Vagina (tissue), 2 donors: ENCODE measurements around the gene PDZD4. TPM values are rescaled to one million over a fixed set of nuclear protein-coding genes. Genes with fewer than 3 reads are reported as not detected.
A peak's percentile ranks its signal among the peaks of the same experiment; 100 is the strongest.

Experiments
- DNase-seq, 2 donors: peaks; one replicate each; pipeline ENCODE4 v3.0.0-alpha.2; 2017; ENCODE audit errors: extremely low spot score in 2 of 2
- H3K27ac ChIP-seq: fragments of 200-600 bp; sonication (generic); one replicate; pipeline ENCODE4 v1.5.1; 2019
- H3K27me3 ChIP-seq: fragments of 200-600 bp; sonication (generic); one replicate; pipeline ENCODE4 v1.5.1; 2019
- H3K36me3 ChIP-seq, 2 donors: fragments of 200-600 bp; sonication (generic); one replicate each; pipeline ENCODE4 v1.5.1; 2017 to 2019
- H3K4me1 ChIP-seq: fragments of 200-600 bp; sonication (generic); one replicate; pipeline ENCODE4 v1.5.1; 2019
- H3K4me3 ChIP-seq, 2 donors: fragments of 200-600 bp; sonication (generic); 1 replicate in 1 of 2; 2 replicates in 1 of 2; pipeline ENCODE4 v1.5.1; 2016 to 2019
- H3K9me3 ChIP-seq: fragments of 200-600 bp; sonication (generic); one replicate; pipeline ENCODE4 v1.5.1; 2019
- POLR2A ChIP-seq, 2 donors: fragments of 450-650 bp; IDR thresholded peaks; one replicate each; pipeline ENCODE4 v1.6.1; 2017; ENCODE audit warnings: antibody characterized with exemption in 2 of 2, mild to moderate bottlenecking in 2 of 2, moderate library complexity in 2 of 2
- POLR2AphosphoS5 ChIP-seq, 2 donors: sonication (generic); formaldehyde crosslinking; IDR thresholded peaks; one replicate each; pipeline ENCODE4 v1.9.0; 2017; ENCODE audit warnings: antibody characterized with exemption in 2 of 2, mild to moderate bottlenecking in 2 of 2, low read depth in 1 of 2; ENCODE audit not compliant: insufficient read depth in 1 of 2
- intact Hi-C: fragments of 100-400 bp; cut with DNase I; formaldehyde crosslinking; loops from one replicate; pipeline ENCODE4 v1.15.1; 2023
- total RNA-seq: library from RNA; depleted of rRNA; stranded (reverse); fragments of >200 nt; gene quantifications from one replicate; pipeline ENCODE4 v1.2.3, GENCODE V29; 2016
- TF ChIP-seq, protein P1 (sequence below), 3 experiments: fragments of 450-650 bp in 2 of 3; fragments of 200-600 bp in 1 of 3; sonication (generic) in 1 of 3; IDR thresholded peaks; one replicate each; pipeline ENCODE4 v1.5.1; 2017 to 2019; ENCODE audit warnings: antibody characterized with exemption in 3 of 3, mild to moderate bottlenecking in 2 of 3, moderate library complexity in 2 of 3

The PDZD4 gene
- total RNA-seq, 1 donor from 2014 or later: 10.3 TPM

DNA sequence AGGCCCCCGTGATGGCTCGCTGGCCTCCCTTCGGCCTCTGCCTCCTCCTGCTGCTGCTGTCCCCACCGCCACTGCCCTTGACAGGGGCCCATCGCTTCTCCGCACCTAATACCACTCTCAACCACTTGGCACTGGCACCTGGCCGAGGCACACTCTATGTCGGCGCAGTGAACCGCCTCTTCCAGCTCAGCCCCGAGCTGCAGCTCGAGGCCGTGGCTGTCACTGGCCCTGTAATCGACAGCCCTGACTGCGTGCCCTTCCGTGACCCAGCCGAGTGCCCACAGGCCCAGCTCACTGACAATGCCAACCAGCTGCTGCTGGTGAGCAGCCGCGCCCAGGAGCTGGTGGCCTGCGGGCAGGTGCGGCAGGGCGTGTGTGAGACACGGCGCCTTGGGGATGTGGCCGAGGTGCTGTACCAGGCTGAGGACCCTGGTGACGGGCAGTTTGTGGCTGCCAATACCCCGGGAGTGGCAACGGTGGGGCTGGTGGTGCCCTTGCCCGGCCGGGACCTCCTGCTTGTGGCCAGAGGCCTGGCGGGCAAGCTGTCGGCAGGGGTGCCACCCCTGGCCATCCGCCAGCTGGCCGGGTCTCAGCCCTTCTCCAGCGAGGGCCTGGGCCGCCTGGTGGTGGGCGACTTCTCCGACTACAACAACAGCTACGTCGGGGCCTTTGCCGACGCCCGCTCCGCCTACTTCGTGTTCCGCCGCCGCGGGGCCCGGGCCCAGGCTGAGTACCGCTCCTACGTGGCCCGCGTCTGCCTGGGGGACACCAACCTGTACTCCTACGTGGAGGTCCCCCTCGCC lies 63.3 kb downstream of the PDZD4 start:
- H3K9me3 ChIP-seq: no peaks in the 10 kb centered on the region
- peaks cover 30% of the 10 kb centered on the region for H3K4me1 ChIP-seq
- H3K36me3 ChIP-seq: no peaks in the 10 kb centered on the region
- DNase-seq: no peak
- no peak overlapping the region for H3K27ac ChIP-seq
- no peaks in the 10 kb centered on the region for H3K27me3 ChIP-seq
- no peak overlapping the region for H3K4me3 ChIP-seq
- intact Hi-C loops: no loop called here
- TF ChIP-seq, protein P1, sequence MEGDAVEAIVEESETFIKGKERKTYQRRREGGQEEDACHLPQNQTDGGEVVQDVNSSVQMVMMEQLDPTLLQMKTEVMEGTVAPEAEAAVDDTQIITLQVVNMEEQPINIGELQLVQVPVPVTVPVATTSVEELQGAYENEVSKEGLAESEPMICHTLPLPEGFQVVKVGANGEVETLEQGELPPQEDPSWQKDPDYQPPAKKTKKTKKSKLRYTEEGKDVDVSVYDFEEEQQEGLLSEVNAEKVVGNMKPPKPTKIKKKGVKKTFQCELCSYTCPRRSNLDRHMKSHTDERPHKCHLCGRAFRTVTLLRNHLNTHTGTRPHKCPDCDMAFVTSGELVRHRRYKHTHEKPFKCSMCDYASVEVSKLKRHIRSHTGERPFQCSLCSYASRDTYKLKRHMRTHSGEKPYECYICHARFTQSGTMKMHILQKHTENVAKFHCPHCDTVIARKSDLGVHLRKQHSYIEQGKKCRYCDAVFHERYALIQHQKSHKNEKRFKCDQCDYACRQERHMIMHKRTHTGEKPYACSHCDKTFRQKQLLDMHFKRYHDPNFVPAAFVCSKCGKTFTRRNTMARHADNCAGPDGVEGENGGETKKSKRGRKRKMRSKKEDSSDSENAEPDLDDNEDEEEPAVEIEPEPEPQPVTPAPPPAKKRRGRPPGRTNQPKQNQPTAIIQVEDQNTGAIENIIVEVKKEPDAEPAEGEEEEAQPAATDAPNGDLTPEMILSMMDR (IDR thresholded peaks at IDR 0.05): no peak
- no peak for TF ChIP-seq POLR2AphosphoS5 (IDR thresholded peaks at IDR 0.05; ENCODE audit: insufficient read depth in 1 of 2, low read depth in 1 of 2)
- no peak for TF ChIP-seq POLR2A (IDR thresholded peaks at IDR 0.05)

DNA sequence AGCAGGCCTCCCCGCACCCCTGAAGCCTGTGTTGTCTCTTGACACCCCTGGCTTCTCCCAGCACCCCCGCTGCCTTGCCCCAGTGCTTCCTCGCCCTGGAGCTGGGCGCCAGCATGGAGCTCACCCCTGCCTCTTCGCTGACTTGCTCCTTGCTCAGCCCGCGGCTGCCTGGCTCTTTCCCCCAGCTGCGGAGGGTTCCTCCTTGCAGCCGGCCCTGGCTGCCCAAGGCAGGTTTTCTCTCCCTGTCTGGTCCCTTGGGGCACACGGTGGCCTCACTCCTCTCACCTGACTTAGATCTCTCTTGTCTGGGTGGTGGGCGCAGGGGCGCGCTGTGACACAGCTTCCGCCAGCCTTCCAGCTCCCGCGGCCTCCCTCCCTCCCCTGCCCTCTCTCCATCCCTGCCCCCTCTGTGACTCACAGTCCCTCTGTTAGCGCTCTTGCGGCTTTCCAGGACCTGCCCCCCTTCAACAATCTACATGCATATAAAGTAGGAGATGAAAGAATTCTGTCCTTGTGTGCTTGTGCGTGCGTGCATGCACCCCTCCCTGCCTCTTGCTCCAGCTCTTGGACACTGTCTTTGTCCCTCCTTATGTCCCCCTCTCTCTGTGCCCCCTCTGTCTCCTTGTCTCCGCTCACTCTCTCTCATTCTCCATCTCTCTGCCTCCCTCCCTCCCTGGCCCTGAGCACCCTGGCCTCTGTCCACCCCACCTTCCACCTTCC lies 64.1 kb downstream of the PDZD4 start:
- intact Hi-C loops: no loop called here
- Histone ChIP-seq H3K9me3 (no peaks in the 10 kb centered on the region), H3K27ac (peak overlapping the region; percentile 38), H3K27me3 (no peaks in the 10 kb centered on the region), H3K4me3 (peak overlapping the region; percentile 21 to 28), H3K36me3 (no peaks in the 10 kb centered on the region), H3K4me1 (peaks cover 30% of the 10 kb centered on the region)
- no peak for DNase-seq
- peak in 1 of 2 donors; percentile 33 for TF ChIP-seq POLR2AphosphoS5 (IDR thresholded peaks at IDR 0.05; ENCODE audit: insufficient read depth in 1 of 2, low read depth in 1 of 2)
- TF ChIP-seq POLR2A (IDR thresholded peaks at IDR 0.05): no peak
- TF ChIP-seq, protein P1 (IDR thresholded peaks at IDR 0.05): no peak

DNA sequence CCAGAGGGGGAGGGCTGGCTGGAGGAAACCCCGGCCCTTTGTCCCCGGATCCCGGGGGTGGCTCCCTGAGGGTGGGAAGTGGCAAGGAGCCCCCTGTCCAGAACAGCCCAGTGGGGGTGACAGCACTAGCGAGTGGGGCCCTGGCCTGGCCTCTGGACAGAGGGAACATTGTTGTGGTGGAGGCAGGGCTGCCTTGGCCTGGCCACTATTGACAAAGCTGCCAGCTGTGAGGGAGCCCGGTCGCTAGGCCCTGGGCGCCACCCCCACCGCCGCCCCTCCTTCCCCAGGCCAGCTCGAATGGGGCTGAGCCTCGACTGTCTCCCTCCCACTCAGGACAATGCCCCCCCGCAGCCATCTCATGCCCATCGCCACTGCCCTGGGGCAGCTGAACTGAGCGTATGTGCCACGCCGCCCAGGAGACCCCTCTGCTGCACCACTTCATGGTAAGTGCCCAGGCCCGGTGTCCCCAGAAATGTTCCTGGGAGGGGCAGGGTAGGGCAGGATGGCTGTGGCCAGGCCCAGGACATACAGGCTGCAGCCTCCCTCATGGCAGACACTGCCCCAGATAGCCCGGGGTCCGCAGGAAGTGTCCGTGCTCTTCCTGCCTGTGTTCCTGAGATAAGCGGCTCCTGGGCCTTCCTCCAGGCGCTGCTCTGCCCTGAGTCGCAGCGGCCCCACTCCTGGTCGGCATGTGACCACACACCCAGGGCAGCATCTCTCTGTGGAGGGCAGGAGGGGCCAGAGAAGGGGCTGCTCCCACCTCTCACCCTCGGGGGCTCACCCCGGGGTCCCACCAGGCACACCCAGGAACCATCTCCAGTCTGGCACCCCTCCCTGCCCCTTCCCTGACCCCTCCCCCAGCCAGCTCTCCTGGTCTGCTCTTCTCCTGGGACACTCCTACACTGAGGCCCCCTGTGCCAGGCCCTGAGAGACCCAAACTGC lies 64.9 kb downstream of the PDZD4 start:
- H3K27ac ChIP-seq: peak overlapping the region; percentile 38
- peaks cover 30% of the 10 kb centered on the region for H3K4me1 ChIP-seq
- H3K9me3 ChIP-seq: no peaks in the 10 kb centered on the region
- no peaks in the 10 kb centered on the region for H3K36me3 ChIP-seq
- TF ChIP-seq POLR2A (IDR thresholded peaks at IDR 0.05): no peak
- TF ChIP-seq, protein P1 (IDR thresholded peaks at IDR 0.05): no peak
- TF ChIP-seq POLR2AphosphoS5 (IDR thresholded peaks at IDR 0.05; ENCODE audit: insufficient read depth in 1 of 2, low read depth in 1 of 2): no peak
- H3K4me3 ChIP-seq: peak overlapping the region; percentile 21 to 28
- intact Hi-C loops: no loop called here
- H3K27me3 ChIP-seq: no peaks in the 10 kb centered on the region
- DNase-seq: no peak

DNA sequence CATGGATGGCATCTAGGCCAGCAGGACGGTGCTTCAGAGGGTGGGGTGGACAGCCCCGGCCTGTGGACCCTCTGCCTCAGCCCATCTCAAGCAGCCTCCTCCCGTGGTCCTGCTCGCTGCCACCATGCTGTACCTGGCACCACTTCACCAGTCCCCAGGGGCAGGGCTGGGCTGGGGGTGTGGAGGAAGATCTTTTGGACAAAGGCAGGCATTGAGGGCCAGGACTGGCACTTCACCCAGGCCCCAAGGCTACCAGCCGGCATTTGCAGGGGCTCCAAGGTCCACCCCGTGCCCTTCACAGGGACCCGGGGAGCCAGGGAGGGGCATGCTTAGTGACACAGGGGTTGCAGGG lies 65.6 kb downstream of the PDZD4 start:
- H3K9me3 ChIP-seq: no peaks in the 10 kb centered on the region
- no peaks in the 10 kb centered on the region for H3K36me3 ChIP-seq
- TF ChIP-seq, protein P1 (IDR thresholded peaks at IDR 0.05): no peak
- TF ChIP-seq POLR2AphosphoS5 (IDR thresholded peaks at IDR 0.05; ENCODE audit: insufficient read depth in 1 of 2, low read depth in 1 of 2) (no peak), POLR2A (IDR thresholded peaks at IDR 0.05) (no peak)
- H3K4me3 ChIP-seq: peak overlapping the region; percentile 18 to 28
- no peaks in the 10 kb centered on the region for H3K27me3 ChIP-seq
- H3K27ac ChIP-seq: peak overlapping the region; percentile 38
- intact Hi-C loops: no loop called here
- H3K4me1 ChIP-seq: peaks cover 30% of the 10 kb centered on the region
- DNase-seq: no peak
